Activated CD8-positive, alpha-beta T cell treated with anti-CD3 and anti-CD28 coated beads, Interleukin-2, amount 10 ng/mL, durations not matched to agents 7 days and 5 days (primary cell): ENCODE results near the gene ITPA. TPM values are rescaled to one million over a fixed set of nuclear protein-coding genes. Genes with fewer than 3 reads are reported as not detected.

ENCODE experiments used
- ATAC-seq: fragments of 150-1000 bp; cut with Tn5 transposase; one replicate; pipeline ENCODE4 v1.10.0; 2021; ENCODE audit warnings: moderate library complexity
- CTCF ChIA-PET: fragments of 350-600 bp; sonication (Branson Sonifier 250); formaldehyde crosslinking; loops from one replicate; lab custom pipeline; 2021; ENCODE audit warnings: antibody characterized with exemption; lab: Charles Lee
- POLR2A ChIA-PET: fragments of 350-600 bp; sonication (Branson Sonifier 250); formaldehyde crosslinking; loops from one replicate; lab custom pipeline; 2021; ENCODE audit warnings: antibody characterized with exemption; lab: Charles Lee
- DNase-seq: peaks from one replicate; pipeline ENCODE4 v3.0.0-alpha.2; 2020
- H3K27ac Mint-ChIP-seq: one replicate; pipeline ENCODE4 v1.8.0; 2021; ENCODE audit warnings: mild to moderate bottlenecking, mixed read lengths
- H3K27me3 Mint-ChIP-seq: one replicate; pipeline ENCODE4 v1.8.0; 2021; ENCODE audit warnings: low read depth, mixed read lengths
- H3K36me3 Mint-ChIP-seq: one replicate; pipeline ENCODE4 v1.8.0; 2021; ENCODE audit warnings: low read depth, mixed read lengths
- H3K4me1 Mint-ChIP-seq: one replicate; pipeline ENCODE4 v1.8.0; 2021; ENCODE audit warnings: low read depth, mixed read lengths
- H3K4me3 Mint-ChIP-seq: one replicate; pipeline ENCODE4 v1.8.0; 2021; ENCODE audit warnings: mild to moderate bottlenecking, mixed read lengths
- H3K9me3 Mint-ChIP-seq: one replicate; pipeline ENCODE4 v1.8.0; 2022; ENCODE audit warnings: mixed read lengths; ENCODE audit not compliant: insufficient read depth
- total RNA-seq, 2 experiments: library from RNA; stranded (reverse); gene quantifications; one replicate each; pipeline ENCODE4 v1.2.3, GENCODE V29; 2021

The ITPA gene
- total RNA-seq, 2 experiments from 2014 or later, result 53.2 to 60.7 TPM

DNA sequence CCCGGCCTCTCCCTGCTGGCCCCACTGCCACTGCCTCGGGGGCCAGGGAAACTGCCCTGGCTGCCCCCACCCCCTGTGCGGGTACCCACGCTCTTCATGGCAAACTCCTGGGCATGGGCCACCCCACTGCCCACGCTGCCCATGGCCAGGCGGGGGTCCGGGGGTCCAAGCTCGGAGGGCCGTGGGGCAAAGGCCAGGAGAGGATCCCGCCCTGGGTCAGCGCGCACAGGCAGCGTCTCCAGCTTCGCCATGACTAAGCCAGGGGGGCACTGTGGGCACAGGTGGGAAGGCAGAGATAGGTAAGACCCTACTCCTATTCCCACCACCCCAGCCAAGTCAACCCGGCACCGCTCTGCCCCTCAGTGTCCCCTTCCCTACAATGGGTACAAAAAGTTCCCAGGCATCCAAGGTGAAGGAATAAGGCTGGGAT lies 42.4 kb upstream of the ITPA start:
- no peak overlapping the region for H3K27ac Mint-ChIP-seq
- no peaks in the 10 kb centered on the region for H3K4me1 Mint-ChIP-seq
- POLR2A ChIA-PET, result no interaction called here
- H3K36me3 Mint-ChIP-seq, result no peaks in the 10 kb centered on the region
- no peak overlapping the region for H3K4me3 Mint-ChIP-seq
- DNase-seq, result no peak
- ATAC-seq, result no peak
- no peaks in the 10 kb centered on the region for H3K9me3 Mint-ChIP-seq
- H3K27me3 Mint-ChIP-seq, result peaks cover 30% of the 10 kb centered on the region
- CTCF ChIA-PET, result no interaction called here

DNA sequence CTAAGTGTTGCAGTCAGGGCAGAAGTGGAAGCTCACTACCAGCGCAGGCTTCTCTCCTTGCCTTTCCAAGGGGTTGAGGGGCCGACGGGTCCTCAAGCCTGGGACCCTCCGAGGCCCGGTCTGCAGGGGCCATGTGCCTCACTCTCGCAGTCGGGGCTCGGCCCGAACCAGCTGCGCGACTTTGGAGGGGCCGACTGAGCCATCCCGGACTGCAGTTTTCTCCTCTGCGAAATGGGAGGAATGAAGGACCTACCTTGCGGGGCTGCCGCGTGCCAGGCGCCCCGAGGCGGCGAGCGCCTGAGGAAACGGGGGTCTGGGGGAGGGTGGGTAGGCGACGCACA lies 41.6 kb upstream of the ITPA start:
- no peak for DNase-seq
- Mint-ChIP-seq H3K9me3 (no peaks in the 10 kb centered on the region), H3K36me3 (no peaks in the 10 kb centered on the region), H3K27me3 (peaks cover 37% of the 10 kb centered on the region), H3K4me1 (peaks cover 4% of the 10 kb centered on the region), H3K4me3 (no peak overlapping the region), H3K27ac (no peak overlapping the region)
- POLR2A ChIA-PET, result no interaction called here
- no peak for ATAC-seq
- CTCF ChIA-PET, result no interaction called here

DNA sequence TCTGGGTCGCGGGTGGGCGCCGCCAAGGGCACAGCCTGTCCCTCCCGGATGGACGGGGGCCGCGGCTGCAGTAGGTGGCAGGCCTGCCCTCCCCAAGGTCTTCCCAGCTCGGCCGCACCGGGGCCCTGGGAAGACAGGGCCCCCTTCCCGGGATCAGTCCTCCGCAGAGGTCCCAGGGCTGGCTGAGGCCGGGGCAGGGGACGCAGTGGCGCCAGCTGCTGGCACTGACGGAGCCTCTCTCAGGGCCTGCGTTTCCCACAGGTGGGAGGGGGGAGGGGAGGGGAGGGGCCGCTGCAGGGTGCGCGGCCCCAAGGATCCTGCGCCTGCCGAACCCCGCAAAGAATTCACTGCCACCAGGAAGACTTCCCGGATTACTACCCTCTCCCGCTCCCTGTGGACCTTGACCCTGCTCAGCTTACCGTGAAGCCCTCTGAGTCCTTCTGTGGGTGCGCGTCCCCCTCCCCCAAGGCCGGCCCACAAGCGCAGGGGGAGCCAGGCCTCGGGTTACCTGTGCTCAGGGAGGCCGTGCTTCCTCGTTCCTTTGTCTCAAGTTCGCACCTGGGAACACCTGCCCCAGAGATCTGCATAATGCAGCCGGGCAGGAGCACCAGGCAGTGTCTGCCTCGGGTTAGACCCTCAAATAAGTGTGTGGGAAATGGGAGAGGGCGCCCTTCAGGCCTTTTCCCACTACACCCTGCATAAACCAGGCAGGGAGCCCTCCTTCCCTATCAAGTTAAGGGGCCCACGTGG lies 41.0 kb upstream of the ITPA start:
- ChIA-PET CTCF (interaction anchor here (1.0 kb wide), 1 partner anchor 115 kb away, joined by 4 read pairs; no protein-coding TSS in a partner anchor), POLR2A (interaction anchor here (1.4 kb wide), 1 partner anchor 9 kb away, joined by 3 read pairs; no protein-coding TSS in a partner anchor)
- H3K4me1 Mint-ChIP-seq, result peaks cover 4% of the 10 kb centered on the region
- DNase-seq (no peak), ATAC-seq (no peak)
- no peak overlapping the region for H3K4me3 Mint-ChIP-seq
- peaks cover 37% of the 10 kb centered on the region for H3K27me3 Mint-ChIP-seq
- no peaks in the 10 kb centered on the region for H3K36me3 Mint-ChIP-seq
- H3K27ac Mint-ChIP-seq, result no peak overlapping the region
- no peaks in the 10 kb centered on the region for H3K9me3 Mint-ChIP-seq

DNA sequence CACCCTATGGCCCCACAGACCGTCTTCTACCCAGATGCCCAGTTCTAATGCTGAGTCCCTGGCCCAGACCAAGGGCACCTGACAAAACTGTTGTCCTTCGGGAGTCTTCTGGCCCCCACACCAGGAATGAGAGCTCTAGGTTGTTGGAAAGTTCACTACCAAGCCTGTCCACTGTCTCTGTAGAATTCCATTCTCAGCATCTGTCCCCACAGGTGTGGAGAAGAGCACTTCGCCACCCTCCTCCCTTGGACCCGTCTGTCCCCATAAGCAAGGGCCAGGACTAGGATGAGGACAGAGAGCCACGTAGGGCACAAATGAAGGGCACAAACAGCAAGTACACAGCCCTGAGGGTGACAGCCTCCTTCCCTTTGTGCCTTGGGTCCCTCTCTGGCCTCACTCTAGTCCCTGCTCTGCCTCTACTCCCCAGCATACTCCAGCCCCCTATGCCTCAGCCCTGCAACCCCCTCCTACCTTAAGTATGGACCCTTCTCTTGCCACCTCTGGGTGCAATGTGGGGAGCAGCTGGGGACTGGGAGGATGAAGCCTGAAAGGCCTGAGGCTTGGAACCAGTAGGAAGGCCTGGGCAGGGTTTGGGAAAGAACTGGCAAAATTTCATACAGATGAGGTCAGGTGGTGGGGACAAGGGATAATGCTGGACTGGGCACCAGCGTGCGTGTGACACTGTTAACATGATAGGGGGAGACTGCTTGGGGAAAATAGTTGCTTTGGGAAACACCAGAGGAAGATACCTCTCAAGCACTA lies 40.3 kb upstream of the ITPA start:
- Mint-ChIP-seq H3K9me3 (no peaks in the 10 kb centered on the region), H3K4me1 (peaks cover 7% of the 10 kb centered on the region), H3K36me3 (no peaks in the 10 kb centered on the region), H3K4me3 (no peak overlapping the region), H3K27ac (no peak overlapping the region), H3K27me3 (peaks cover 39% of the 10 kb centered on the region)
- ChIA-PET CTCF (interaction anchor here (1.0 kb wide), 1 partner anchor 116 kb away, joined by 4 read pairs; no protein-coding TSS in a partner anchor), POLR2A (interaction anchor here (1.4 kb wide), 1 partner anchor 10 kb away, joined by 3 read pairs; no protein-coding TSS in a partner anchor)
- no peak for DNase-seq
- no peak for ATAC-seq

DNA sequence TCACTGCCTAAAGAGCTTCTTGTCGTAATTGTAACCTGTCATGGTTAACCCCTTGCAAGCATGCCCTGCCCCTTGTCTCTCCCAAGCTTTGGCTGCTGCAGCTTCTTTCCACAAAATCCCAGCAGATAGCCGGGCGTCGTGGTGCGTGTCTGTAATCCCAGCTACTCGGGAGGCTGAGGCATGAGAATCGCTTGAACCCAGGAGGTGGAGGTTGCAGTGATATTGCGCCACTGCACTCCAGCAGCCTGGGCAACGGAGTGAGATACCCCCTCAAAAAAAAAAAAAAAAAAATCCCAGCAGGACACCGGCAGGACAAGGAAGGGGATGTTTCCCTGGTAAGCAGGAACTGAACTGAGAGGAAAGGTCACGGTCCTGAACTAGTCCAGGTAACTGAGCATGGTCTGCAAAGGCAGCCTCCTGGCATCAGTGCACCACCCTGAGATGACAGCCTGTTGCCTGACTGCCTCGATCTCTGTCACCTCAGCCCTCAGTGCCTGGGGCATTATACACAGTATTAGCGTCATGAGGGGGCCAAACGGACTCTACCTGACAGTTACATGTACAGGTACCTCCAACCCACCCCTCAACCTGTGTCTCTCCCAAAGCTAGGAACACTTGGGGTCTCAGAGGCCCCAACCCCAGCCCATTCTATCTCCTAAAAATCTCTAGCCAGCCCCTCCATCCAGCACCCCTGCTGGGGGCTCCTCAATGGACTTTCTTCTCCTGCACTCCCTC lies 37.7 kb upstream of the ITPA start:
- Mint-ChIP-seq H3K27me3 (peaks cover 53% of the 10 kb centered on the region), H3K27ac (peak overlapping the region; percentile 34), H3K9me3 (no peaks in the 10 kb centered on the region), H3K36me3 (no peaks in the 10 kb centered on the region), H3K4me3 (no peak overlapping the region), H3K4me1 (peaks cover 15% of the 10 kb centered on the region)
- POLR2A ChIA-PET, result interaction anchor here (0.6 to 2.0 kb wide), 3 partner anchors 10 to 18 kb away, joined by 3 to 11 read pairs (median 5); no protein-coding TSS in a partner anchor
- CTCF ChIA-PET, result interaction anchor here (1.0 to 2.5 kb wide), 3 partner anchors 9 to 26 kb away, joined by 3 to 10 read pairs (median 3); no protein-coding TSS in a partner anchor
- ATAC-seq (no peak), DNase-seq (no peak)

DNA sequence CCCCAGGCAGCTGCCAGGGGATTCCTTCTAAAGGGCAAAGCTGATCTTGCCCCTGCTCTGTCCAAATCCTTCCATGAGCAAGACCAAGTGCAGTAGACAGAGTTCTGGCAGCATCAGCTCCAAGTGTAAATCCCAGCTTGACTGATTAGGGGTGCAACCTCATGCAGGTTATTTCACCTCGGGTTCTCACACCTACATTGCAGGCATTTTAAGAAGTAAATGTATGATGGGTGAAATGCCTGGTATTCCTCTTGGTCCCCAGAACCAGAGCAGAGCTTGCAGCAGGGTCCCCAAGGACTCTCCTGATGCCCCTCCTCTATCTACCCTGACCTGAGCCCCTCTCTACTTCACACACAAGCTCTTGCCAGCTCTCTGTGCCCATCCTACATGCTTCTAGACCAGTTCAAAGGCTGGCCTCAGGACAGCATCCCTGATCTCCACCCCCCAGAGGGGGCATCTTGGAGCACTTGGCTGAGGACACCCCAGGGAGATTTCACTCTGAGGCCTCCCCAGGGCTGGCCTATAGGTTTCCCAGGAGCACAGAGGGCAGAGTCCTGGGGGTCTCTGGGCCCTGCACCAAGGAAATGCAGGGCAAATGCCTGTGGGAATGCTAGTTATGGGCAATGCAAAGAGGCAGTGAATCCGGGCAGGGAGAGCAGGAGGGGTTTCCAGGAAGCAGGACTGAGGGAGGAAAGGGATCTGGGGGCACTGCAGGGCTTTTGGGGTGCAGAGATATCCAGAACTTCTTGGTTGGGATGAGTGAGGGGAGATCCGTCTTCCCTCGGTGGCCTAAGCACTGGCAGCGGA lies 37.0 kb upstream of the ITPA start:
- ChIA-PET POLR2A (interaction anchor here (0.8 to 2.0 kb wide), 3 partner anchors 11 to 28 kb away, joined by 3 to 11 read pairs (median 5); no protein-coding TSS in a partner anchor), CTCF (interaction anchor here (1.0 to 2.5 kb wide), 3 partner anchors 10 to 27 kb away, joined by 3 to 10 read pairs (median 3); no protein-coding TSS in a partner anchor)
- Mint-ChIP-seq H3K4me1 (peaks cover 15% of the 10 kb centered on the region), H3K9me3 (no peaks in the 10 kb centered on the region), H3K27me3 (peaks cover 50% of the 10 kb centered on the region), H3K36me3 (no peaks in the 10 kb centered on the region), H3K27ac (peak overlapping the region; percentile 63), H3K4me3 (peak overlapping the region; percentile 73)
- ATAC-seq (no peak), DNase-seq (no peak)

DNA sequence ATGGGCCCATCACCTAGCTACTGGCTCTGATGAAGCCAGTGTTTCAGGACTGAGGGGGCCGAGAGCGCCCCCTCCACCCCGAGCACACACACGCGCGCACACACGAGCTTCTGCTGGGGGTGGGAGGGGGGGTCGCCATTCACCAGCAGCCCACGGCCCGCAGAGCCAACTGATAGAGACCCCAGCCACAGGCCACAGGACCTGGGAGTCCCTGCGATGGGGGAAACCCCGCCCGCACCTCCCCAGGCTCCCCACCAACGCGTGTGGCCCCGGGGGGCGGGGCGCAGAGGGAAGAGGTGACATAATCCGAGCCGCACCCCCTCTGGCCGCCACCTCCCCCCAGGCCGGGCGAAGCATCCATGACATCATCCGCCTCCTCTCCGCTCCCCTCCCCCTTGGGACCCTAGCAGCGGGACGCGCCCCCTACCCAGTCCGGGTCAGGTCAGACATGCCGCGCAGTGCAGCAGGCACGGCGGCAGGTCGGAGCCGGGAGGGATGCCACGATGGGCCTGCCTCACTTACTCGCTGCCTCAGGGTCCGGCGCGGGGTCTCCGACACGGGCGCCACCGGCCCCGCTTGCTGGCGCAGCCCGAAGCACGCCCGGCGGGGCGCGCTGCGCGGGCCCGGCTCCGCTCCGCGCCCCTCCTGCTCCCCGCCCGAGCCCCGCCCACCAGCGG lies 36.2 kb upstream of the ITPA start, which contains the start of gene LZTS3:
Gene LZTS3 (minus strand): TSS at position 617 of the 677 bp plus-strand sequence. CDS start 6,386 bp downstream, outside the sequence.
- peaks cover 48% of the 10 kb centered on the region for H3K27me3 Mint-ChIP-seq
- H3K4me3 Mint-ChIP-seq, result peak within 1 kb of the TSS; percentile 80
- peaks cover 15% of the 10 kb centered on the region for H3K4me1 Mint-ChIP-seq
- ChIA-PET POLR2A (interaction anchor here (0.8 to 2.0 kb wide), 3 partner anchors 12 to 29 kb away, joined by 3 to 11 read pairs (median 5); no protein-coding TSS in a partner anchor), CTCF (interaction anchor here (2.5 kb wide), 1 partner anchor 11 kb away, joined by 10 read pairs; no protein-coding TSS in a partner anchor)
- peak within 1 kb of the TSS; percentile 63 for H3K27ac Mint-ChIP-seq
- no peaks in the 10 kb centered on the region for H3K9me3 Mint-ChIP-seq
- DNase-seq, result peak; percentile 84
- peak; percentile 91 for ATAC-seq
- H3K36me3 Mint-ChIP-seq, result no peaks in the 10 kb centered on the region

DNA sequence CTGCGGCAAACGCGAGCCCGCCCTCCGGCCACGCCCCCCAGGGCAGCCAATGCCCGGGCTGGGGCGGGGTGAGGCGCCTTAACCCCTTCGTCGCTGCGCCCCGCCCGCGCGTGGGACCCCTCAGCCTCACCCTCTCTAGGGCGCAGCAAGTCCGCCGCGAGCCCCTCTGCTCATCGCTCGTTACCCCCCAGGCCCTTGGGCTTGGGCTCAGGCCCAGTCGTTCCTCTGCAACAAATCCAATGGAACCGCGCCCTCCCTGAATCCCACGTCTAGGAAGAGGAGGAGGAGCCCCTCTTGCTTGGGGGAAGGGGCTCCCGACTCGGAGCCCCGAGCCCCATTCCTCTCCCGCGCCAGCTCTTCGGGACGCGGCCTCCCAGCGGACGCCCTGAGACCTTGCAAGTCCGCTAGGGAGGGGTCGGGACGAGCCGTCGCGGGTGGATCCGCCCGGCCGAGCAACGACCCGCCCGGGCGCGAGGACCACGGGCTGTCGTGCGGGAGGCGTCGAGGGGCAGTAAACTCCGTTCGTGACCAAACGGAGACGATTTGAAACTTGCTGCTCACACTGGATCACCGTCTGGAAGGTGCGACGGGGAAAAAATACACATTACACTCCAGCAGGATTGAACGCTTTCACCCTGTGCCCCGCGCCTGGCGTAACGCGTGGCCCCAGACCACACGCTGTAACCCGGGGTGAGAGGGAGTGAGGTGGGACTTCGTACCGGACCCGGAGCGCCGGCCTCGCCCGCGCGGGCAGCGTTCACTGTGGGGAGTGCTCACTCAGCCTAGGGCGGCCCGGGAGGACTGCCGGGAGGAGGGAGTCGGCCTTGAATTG lies 35.5 kb upstream of the ITPA start:
- CTCF ChIA-PET, result no interaction called here
- Mint-ChIP-seq H3K9me3 (no peaks in the 10 kb centered on the region), H3K4me3 (peak overlapping the region; percentile 80), H3K4me1 (peaks cover 15% of the 10 kb centered on the region), H3K27ac (peak overlapping the region; percentile 51), H3K36me3 (no peaks in the 10 kb centered on the region), H3K27me3 (peaks cover 41% of the 10 kb centered on the region)
- peak; percentile 60 for ATAC-seq
- POLR2A ChIA-PET, result no interaction called here
- peak; percentile 91 for DNase-seq

DNA sequence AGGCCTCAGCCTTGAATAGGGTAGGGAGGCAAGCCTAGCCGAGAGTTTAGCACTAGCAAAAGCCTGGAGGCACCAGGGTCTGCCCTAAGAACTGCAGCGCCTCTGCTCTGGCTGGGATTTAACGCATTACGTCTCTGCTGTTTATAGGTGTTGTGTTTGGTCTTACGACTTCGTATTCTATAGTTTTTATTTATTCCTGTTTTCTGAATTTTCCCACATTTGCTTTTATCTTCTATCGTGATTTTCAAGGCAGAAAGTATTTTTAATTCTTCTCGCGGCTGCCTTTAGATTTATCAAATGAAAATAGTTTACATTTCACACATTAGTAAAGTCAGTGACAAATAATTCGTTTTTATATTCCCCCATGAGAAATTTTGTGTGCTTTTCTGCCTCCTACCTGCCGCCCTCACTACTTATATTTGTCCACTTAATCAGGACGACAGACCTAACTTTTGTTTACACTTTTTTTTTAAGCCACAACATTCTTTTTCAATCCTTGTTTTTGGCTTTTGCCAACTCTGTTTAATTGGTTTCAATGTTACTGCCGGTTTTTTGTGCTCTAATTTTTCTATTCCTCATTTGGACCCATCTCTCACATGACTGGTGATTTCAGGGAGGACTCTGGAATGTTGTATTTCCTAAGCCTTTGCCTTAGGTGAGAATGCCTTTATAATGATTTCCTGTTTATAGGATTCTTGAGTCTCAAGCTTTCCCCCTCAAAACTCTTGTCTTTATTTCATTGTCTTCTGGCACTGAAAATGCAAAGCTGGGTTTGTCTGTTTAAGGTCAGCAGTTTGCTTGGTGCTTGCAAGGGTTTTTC lies 34.6 kb upstream of the ITPA start:
- CTCF ChIA-PET, result no interaction called here
- DNase-seq (no peak), ATAC-seq (no peak)
- no peak overlapping the region for H3K27ac Mint-ChIP-seq
- H3K27me3 Mint-ChIP-seq, result peaks cover 35% of the 10 kb centered on the region
- H3K4me3 Mint-ChIP-seq, result peak overlapping the region; percentile 80
- peaks cover 15% of the 10 kb centered on the region for H3K4me1 Mint-ChIP-seq
- no peaks in the 10 kb centered on the region for H3K9me3 Mint-ChIP-seq
- POLR2A ChIA-PET, result no interaction called here
- no peaks in the 10 kb centered on the region for H3K36me3 Mint-ChIP-seq
